Glutamatergic neuron (in vitro differentiated cells): ENCODE results near the gene TADA1. TPM values are rescaled to one million over a fixed set of nuclear protein-coding genes. Genes with fewer than 3 reads are reported as not detected.

Experiments used
- DNase-seq: peaks from one replicate; pipeline ENCODE4 v3.0.0; 2022
- H3K27ac Mint-ChIP-seq: one replicate; pipeline ENCODE4 v1.8.0; 2020; ENCODE audit warnings: mild to moderate bottlenecking, mixed read lengths, inconsistent platforms; ENCODE audit not compliant: unreplicated experiment
- H3K27me3 Mint-ChIP-seq: one replicate; pipeline ENCODE4 v1.8.0; 2020; ENCODE audit warnings: mild to moderate bottlenecking, moderate library complexity, mixed read lengths, inconsistent platforms; ENCODE audit not compliant: unreplicated experiment
- H3K36me3 Mint-ChIP-seq: one replicate; pipeline ENCODE4 v1.8.0; 2020; ENCODE audit warnings: mild to moderate bottlenecking, mixed read lengths, inconsistent platforms; ENCODE audit not compliant: unreplicated experiment
- H3K4me1 Mint-ChIP-seq: one replicate; pipeline ENCODE4 v1.8.0; 2020; ENCODE audit warnings: mild to moderate bottlenecking, low read depth, mixed read lengths, inconsistent platforms; ENCODE audit not compliant: unreplicated experiment
- H3K4me3 Mint-ChIP-seq: one replicate; pipeline ENCODE4 v1.8.0; 2020; ENCODE audit warnings: mild to moderate bottlenecking, mixed read lengths, inconsistent platforms; ENCODE audit not compliant: unreplicated experiment
- H3K9me3 Mint-ChIP-seq: one replicate; pipeline ENCODE4 v1.8.0; 2020; ENCODE audit warnings: mild to moderate bottlenecking, moderate library complexity, mixed read lengths, inconsistent platforms; ENCODE audit not compliant: unreplicated experiment
- CTCF ChIP-seq: fragments of 200-600 bp; sonication (generic); IDR thresholded peaks from one replicate; pipeline ENCODE4 v1.5.0; 2021; ENCODE audit not compliant: partially characterized antibody, unreplicated experiment
- total RNA-seq: library from RNA; stranded (reverse); fragmentation: NEBNext Ultra II Directional; extraction: Animal tissue kit (Norgen Biotek cat#: 25700); gene quantifications from one replicate; pipeline ENCODE4 v1.2.1, GENCODE V29; 2021; ENCODE audit not compliant: unreplicated experiment

The TADA1 gene
- total RNA-seq, 1 donor from 2014 or later = 15.9 TPM

- no peak for TF ChIP-seq CTCF
- no peaks in the 10 kb centered on the region for H3K27me3 Mint-ChIP-seq
- no peaks in the 10 kb centered on the region for H3K9me3 Mint-ChIP-seq
- no peak overlapping the region for H3K4me3 Mint-ChIP-seq
- H3K27ac Mint-ChIP-seq = no peak overlapping the region
- no peaks in the 10 kb centered on the region for H3K36me3 Mint-ChIP-seq
- no peak for DNase-seq
- no peaks in the 10 kb centered on the region for H3K4me1 Mint-ChIP-seq
These were observed 62.4 kb downstream of the TADA1 start for GRCh38 chr1:166813508-166814223.

- TF ChIP-seq CTCF = no peak
- Mint-ChIP-seq H3K4me3 (no peak overlapping the region), H3K36me3 (no peaks in the 10 kb centered on the region), H3K9me3 (no peaks in the 10 kb centered on the region), H3K27me3 (no peaks in the 10 kb centered on the region), H3K27ac (no peak overlapping the region), H3K4me1 (no peaks in the 10 kb centered on the region)
- DNase-seq = no peak
These were observed 64.4 kb downstream of the TADA1 start for GRCh38 chr1:166811691-166812090.

- no peaks in the 10 kb centered on the region for H3K9me3 Mint-ChIP-seq
- TF ChIP-seq CTCF = no peak
- DNase-seq = no peak
- H3K4me3 Mint-ChIP-seq = no peak overlapping the region
- H3K27me3 Mint-ChIP-seq = no peaks in the 10 kb centered on the region
- no peaks in the 10 kb centered on the region for H3K36me3 Mint-ChIP-seq
- H3K4me1 Mint-ChIP-seq = peaks cover 11% of the 10 kb centered on the region
- H3K27ac Mint-ChIP-seq = no peak overlapping the region
These were observed 67.1 kb downstream of the TADA1 start for GRCh38 chr1:166808952-166809351.

Other genes with a start within 250 kb of the TADA1 start
- gene POGK, start 36.8 kb downstream of the TADA1 start, total RNA-seq = 60.3 TPM
- 0.56 TPM for gene ILDR2, start 99.3 kb upstream of the TADA1 start, total RNA-seq
- not detected for gene MAEL, start 113.0 kb upstream of the TADA1 start, total RNA-seq
- not detected for gene GPA33, start 214.1 kb upstream of the TADA1 start, total RNA-seq
- gene STYXL2, start 217.8 kb upstream of the TADA1 start, total RNA-seq = 0.27 TPM